Measurements from ENCODE around the gene KLHL22. TPM values are rescaled to one million over a fixed set of nuclear protein-coding genes. Genes with fewer than 3 reads are reported as not detected.

The KLHL22 gene
- total RNA-seq, 1 experiment from 2014 or later, result 26.5 TPM

DNA sequence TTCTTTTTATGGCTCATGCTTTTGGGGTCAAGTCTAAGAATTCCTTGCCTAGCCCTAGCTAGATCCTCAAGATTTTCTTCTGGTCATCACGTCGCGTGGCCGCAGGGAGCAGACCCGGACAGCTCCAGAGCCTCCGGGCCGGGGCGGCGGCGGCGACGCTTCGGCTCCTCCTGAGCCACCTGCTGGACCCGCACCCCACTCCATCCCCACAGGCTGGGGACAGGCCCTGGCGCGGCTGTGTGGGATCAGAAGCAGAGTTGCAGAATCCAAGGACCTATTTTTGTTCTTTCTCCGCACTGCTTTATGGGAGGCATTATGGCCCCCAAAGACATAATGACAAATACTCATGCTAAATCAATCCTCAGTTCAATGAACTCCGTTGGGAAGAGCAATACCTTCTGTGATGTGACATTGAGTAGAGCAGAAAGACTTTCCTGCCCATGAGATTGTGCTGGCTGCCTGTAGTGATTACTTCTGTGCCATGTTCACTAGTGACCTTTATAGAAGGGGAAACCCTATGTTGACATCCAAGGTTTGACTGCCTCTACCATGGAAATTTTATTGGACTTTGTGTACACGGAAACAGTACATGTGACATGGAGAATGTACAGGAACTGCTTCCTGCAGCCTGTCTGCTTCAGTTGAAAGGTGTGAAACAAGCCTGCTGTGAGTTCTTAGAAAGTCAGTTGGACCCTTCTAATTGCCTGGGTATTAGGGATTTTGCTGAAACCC, 45.6 kb downstream of the KLHL22 start:
- Mint-ChIP-seq H3K4me3 (ENCODE audit: low read depth, unreplicated experiment) (no peak overlapping the region), H3K4me1 (ENCODE audit: low read depth, unreplicated experiment) (no peaks in the 10 kb centered on the region), H3K36me3 (ENCODE audit: insufficient read depth, unreplicated experiment) (no peaks in the 10 kb centered on the region), H3K27me3 (ENCODE audit: unreplicated experiment) (no peaks in the 10 kb centered on the region), H3K9me3 (ENCODE audit: low read depth, unreplicated experiment) (no peaks in the 10 kb centered on the region), H3K27ac (ENCODE audit: unreplicated experiment) (no peak overlapping the region)
- no peak for TF ChIP-seq CTCF (IDR thresholded peaks at IDR 0.05; ENCODE audit: unreplicated experiment)
- no TSS peak for BruUV-seq (replicated peaks)
- CTCF ChIA-PET, result interaction anchor here (0.6 kb wide), 1 partner anchor 32 kb away, joined by 8 read pairs; no protein-coding TSS in a partner anchor
- DNase-seq, result no peak
- intact Hi-C loops (cut with micrococcal nuclease; ENCODE audit: unreplicated experiment), result no loop called here

DNA sequence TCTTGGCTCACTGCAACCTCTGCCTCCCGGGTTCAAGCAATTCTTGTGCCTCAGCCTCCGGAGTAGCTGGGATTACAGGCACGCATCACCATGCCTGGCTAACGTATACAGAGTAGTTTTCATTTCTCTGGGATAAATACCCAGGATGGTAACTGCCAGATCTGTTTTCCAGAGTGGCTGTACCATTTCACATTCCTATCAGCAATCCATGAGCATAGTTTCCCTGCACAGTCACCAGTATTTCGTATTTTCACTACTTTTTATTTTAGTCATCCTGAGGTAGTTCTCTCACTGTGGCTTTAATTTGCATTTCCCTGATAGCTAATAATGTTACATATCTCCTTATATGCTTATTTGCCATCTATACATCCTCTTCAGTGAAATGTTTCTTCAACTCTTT, 47.0 kb downstream of the KLHL22 start:
- H3K27ac Mint-ChIP-seq (ENCODE audit: unreplicated experiment), result no peak overlapping the region
- no peak overlapping the region for H3K4me3 Mint-ChIP-seq (ENCODE audit: low read depth, unreplicated experiment)
- no peak for TF ChIP-seq CTCF (IDR thresholded peaks at IDR 0.05; ENCODE audit: unreplicated experiment)
- H3K36me3 Mint-ChIP-seq (ENCODE audit: insufficient read depth, unreplicated experiment), result no peaks in the 10 kb centered on the region
- intact Hi-C loops (cut with micrococcal nuclease; ENCODE audit: unreplicated experiment), result no loop called here
- CTCF ChIA-PET, result no interaction called here
- no peak for DNase-seq
- no TSS peak for BruUV-seq (replicated peaks)
- H3K9me3 Mint-ChIP-seq (ENCODE audit: low read depth, unreplicated experiment), result no peaks in the 10 kb centered on the region
- no peaks in the 10 kb centered on the region for H3K4me1 Mint-ChIP-seq (ENCODE audit: low read depth, unreplicated experiment)
- H3K27me3 Mint-ChIP-seq (ENCODE audit: unreplicated experiment), result no peaks in the 10 kb centered on the region

DNA sequence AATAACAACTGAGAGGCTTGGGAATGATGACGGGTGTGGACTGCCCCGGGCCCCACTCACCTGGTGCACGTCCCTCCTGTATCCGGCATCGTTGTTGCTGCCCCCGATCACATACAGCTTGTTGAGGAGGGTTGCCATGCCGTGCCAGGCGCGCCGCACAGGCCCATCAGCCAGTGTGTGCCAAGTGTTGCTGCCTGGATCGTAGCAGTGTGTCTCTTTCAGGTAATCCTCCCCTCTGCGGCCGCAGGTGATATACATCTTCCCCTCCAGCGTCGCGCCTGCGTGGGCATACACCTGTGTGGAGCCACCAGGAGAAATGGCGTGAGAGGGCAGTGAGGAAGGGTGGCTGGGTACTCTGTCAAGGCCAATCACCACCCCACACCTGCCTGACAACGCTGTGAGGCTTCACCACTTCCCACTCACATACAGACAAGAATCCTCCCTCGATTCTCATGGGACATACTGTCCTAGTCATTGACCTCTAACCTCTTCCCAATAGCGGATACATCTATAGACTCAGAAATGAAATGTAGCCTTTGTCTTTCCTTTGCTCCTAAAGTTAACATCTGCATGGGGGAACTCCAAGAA, 49.1 kb downstream of the KLHL22 start:
- no peak for TF ChIP-seq CTCF (IDR thresholded peaks at IDR 0.05; ENCODE audit: unreplicated experiment)
- no peaks in the 10 kb centered on the region for H3K4me1 Mint-ChIP-seq (ENCODE audit: low read depth, unreplicated experiment)
- DNase-seq, result no peak
- H3K27me3 Mint-ChIP-seq (ENCODE audit: unreplicated experiment), result no peaks in the 10 kb centered on the region
- CTCF ChIA-PET, result no interaction called here
- H3K4me3 Mint-ChIP-seq (ENCODE audit: low read depth, unreplicated experiment), result no peak overlapping the region
- intact Hi-C loops (cut with micrococcal nuclease; ENCODE audit: unreplicated experiment), result no loop called here
- H3K27ac Mint-ChIP-seq (ENCODE audit: unreplicated experiment), result no peak overlapping the region
- no TSS peak for BruUV-seq (replicated peaks)
- H3K9me3 Mint-ChIP-seq (ENCODE audit: low read depth, unreplicated experiment), result no peaks in the 10 kb centered on the region
- H3K36me3 Mint-ChIP-seq (ENCODE audit: insufficient read depth, unreplicated experiment), result no peaks in the 10 kb centered on the region

DNA sequence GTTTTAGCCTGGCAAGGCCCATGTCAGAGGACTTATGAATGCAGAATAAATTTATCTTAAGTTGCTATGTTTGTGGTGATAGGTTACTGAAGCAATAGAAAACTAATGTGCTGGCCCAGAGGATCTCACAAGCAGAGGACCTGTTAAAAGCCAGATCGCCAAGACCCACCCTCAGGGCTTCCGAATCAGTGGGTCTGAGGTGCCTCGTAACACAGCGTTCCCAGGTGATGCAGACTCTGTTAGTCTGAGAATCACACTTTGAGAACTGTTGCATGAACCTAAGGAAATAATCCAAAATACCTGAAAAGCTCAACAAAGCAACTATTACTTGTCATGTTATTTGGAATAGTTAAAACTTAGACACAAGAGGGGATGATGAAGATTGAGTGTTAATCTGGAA, 51.3 kb downstream of the KLHL22 start:
- Mint-ChIP-seq H3K4me1 (ENCODE audit: low read depth, unreplicated experiment) (no peaks in the 10 kb centered on the region), H3K27ac (ENCODE audit: unreplicated experiment) (no peak overlapping the region), H3K36me3 (ENCODE audit: insufficient read depth, unreplicated experiment) (no peaks in the 10 kb centered on the region), H3K4me3 (ENCODE audit: low read depth, unreplicated experiment) (no peak overlapping the region), H3K27me3 (ENCODE audit: unreplicated experiment) (peaks cover 2% of the 10 kb centered on the region), H3K9me3 (ENCODE audit: low read depth, unreplicated experiment) (no peaks in the 10 kb centered on the region)
- BruUV-seq (replicated peaks), result no TSS peak
- intact Hi-C loops (cut with micrococcal nuclease; ENCODE audit: unreplicated experiment), result no loop called here
- CTCF ChIA-PET, result interaction anchor here (0.7 kb wide), 1 partner anchor 120 kb away, joined by 3 read pairs; no protein-coding TSS in a partner anchor
- TF ChIP-seq CTCF (IDR thresholded peaks at IDR 0.05; ENCODE audit: unreplicated experiment), result no peak
- DNase-seq, result no peak
